Panc1 (cell line): ENCODE results near the gene TENM3. TPM values are rescaled to one million over a fixed set of nuclear protein-coding genes. Genes with fewer than 3 reads are reported as not detected.

ENCODE experiments used
- ATAC-seq: fragments of 200-7000 bp; cut with Tn5 transposase; 2 replicates; pipeline ENCODE4 v1.9.1; 2020; ENCODE audit warnings: mild to moderate bottlenecking, moderate library complexity
- BruUV-seq: library from RNA; stranded (reverse); fragments of 400-500 nt; replicated peaks from 2 replicates; lab custom pipeline; 2021; lab: Mats Ljungman, UMichigan
- CTCF ChIA-PET: fragments of 300-600 bp; sonication (Branson Sonifier 250); formaldehyde crosslinking; loops from one replicate; lab custom pipeline; 2022; ENCODE audit warnings: antibody characterized with exemption; lab: Charles Lee
- POLR2A ChIA-PET: fragments of 300-600 bp; sonication (Branson Sonifier 250); formaldehyde crosslinking; loops from one replicate; lab custom pipeline; 2022; ENCODE audit warnings: antibody characterized with exemption; lab: Charles Lee
- DNase-seq: peaks from one replicate; pipeline ENCODE4 v3.0.0-alpha.2; 2010; ENCODE audit warnings: low read depth, low spot score
- H3K27ac ChIP-seq: 2 replicates; pipeline ENCODE4 v1.5.1; 2011; ENCODE audit warnings: mild to moderate bottlenecking, low read length, inconsistent platforms
- H3K27me3 ChIP-seq: fragments of 200-500 bp; sonication (Bioruptor generic); 2 replicates; pipeline ENCODE4 v1.6.0; 2014; ENCODE audit warnings: low read length, inconsistent platforms; ENCODE audit not compliant: control insufficient read depth, insufficient read depth
- H3K36me3 ChIP-seq: fragments of 200-500 bp; sonication (Bioruptor generic); 2 replicates; pipeline ENCODE4 v1.5.1; 2014; ENCODE audit warnings: inconsistent platforms, mild to moderate bottlenecking, low read length, moderate library complexity; ENCODE audit not compliant: control insufficient read depth, insufficient read depth
- H3K4me1 ChIP-seq: 2 replicates; pipeline ENCODE4 v1.5.1; 2011; ENCODE audit warnings: inconsistent platforms, mild to moderate bottlenecking, low read length, moderate library complexity; ENCODE audit not compliant: control insufficient read depth, insufficient read depth
- H3K4me3 ChIP-seq, 2 experiments: 2 replicates each; pipeline ENCODE4 v1.5.1; 2011 to 2012; ENCODE audit warnings: low read depth in 2 of 2, low read length in 2 of 2, mild to moderate bottlenecking in 2 of 2, inconsistent platforms in 1 of 2, moderate library complexity in 1 of 2
- H3K9me3 ChIP-seq: fragments of 200-500 bp; sonication (Bioruptor generic); 2 replicates; pipeline ENCODE4 v1.5.1; 2014; ENCODE audit warnings: low read depth, mild to moderate bottlenecking, inconsistent platforms, low read length, moderate library complexity; ENCODE audit not compliant: control insufficient read depth, insufficient read depth
- POLR2AphosphoS5 ChIP-seq: IDR thresholded peaks from 2 replicates; pipeline ENCODE4 v1.6.1; 2012; ENCODE audit warnings: mild to moderate bottlenecking, low read depth, low read length, moderate library complexity
- SIN3A ChIP-seq: IDR thresholded peaks from 2 replicates; pipeline ENCODE4 v1.6.1; 2012; ENCODE audit warnings: low read depth, mild to moderate bottlenecking, low read length, moderate library complexity, borderline replicate concordance; ENCODE audit not compliant: insufficient read depth
- TCF7L2 ChIP-seq: IDR thresholded peaks from 2 replicates; pipeline ENCODE4 v1.6.1; 2011; ENCODE audit warnings: mild to moderate bottlenecking, low read depth, low read length, inconsistent platforms
- in situ Hi-C: cut with HindIII; loops from 2 replicates; pipeline ENCODE4 v1.10.0; 2016; ENCODE audit warnings: low sequenced_read_pairs, low pct_unique_long_range_greater_than_20kb
- intact Hi-C: fragments of 100-400 bp; cut with micrococcal nuclease; formaldehyde crosslinking; loops from one replicate; pipeline ENCODE4 v1.10.0; 2022; ENCODE audit not compliant: unreplicated experiment
- total RNA-seq: library from RNA; stranded (reverse); gene quantifications from one replicate; pipeline ENCODE4 v1.2.1, GENCODE V29; 2021; ENCODE audit not compliant: unreplicated experiment
- TF ChIP-seq, protein P1 (sequence below): fragments of 450-650 bp; IDR thresholded peaks from 2 replicates; pipeline ENCODE4 v1.5.1; 2017; ENCODE audit warnings: mild to moderate bottlenecking
- TF ChIP-seq, protein P2 (sequence below), 2 experiments: IDR thresholded peaks; 2 replicates each; pipeline ENCODE4 v1.6.1; 2011 to 2012; ENCODE audit warnings: low read depth in 2 of 2, control low read depth in 1 of 2, low read length in 1 of 2, mild to moderate bottlenecking in 1 of 2, moderate library complexity in 1 of 2; ENCODE audit not compliant: insufficient read depth in 1 of 2

TENM3 gene
- total RNA-seq, 1 experiment from 2014 or later: 0.95 TPM

DNA sequence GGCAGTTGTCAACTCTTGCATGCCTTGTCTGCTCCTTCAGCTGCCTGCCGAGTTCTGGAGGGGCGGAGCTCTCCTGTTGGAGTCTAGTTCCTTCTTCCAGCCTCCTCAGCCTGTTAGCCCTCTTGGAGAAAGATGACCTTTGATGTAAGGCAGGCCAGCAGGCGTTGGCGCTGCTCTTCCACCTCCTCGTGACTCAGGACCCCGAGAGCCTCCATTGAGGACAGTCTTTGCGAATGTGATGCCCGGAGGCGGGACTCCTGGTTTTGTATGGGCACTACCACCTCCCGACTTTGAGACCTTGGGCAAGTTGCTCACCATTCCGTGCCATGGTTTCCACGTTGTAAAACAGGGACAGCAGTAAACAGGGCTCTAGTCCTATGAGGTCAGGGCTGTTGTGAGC is 108.3 kb downstream of the TENM3 start:
- no peak for DNase-seq
- H3K4me3 ChIP-seq: no peak overlapping the region
- no peaks in the 10 kb centered on the region for H3K27me3 ChIP-seq
- intact Hi-C loops (no loop called here), in situ Hi-C loops (no loop called here)
- no peaks in the 10 kb centered on the region for H3K36me3 ChIP-seq
- no peaks in the 10 kb centered on the region for H3K9me3 ChIP-seq
- ChIA-PET CTCF (no interaction called here), POLR2A (no interaction called here)
- no peak for ATAC-seq
- TF ChIP-seq TCF7L2 (no peak), POLR2AphosphoS5 (no peak), SIN3A (no peak)
- TF ChIP-seq, protein P1, sequence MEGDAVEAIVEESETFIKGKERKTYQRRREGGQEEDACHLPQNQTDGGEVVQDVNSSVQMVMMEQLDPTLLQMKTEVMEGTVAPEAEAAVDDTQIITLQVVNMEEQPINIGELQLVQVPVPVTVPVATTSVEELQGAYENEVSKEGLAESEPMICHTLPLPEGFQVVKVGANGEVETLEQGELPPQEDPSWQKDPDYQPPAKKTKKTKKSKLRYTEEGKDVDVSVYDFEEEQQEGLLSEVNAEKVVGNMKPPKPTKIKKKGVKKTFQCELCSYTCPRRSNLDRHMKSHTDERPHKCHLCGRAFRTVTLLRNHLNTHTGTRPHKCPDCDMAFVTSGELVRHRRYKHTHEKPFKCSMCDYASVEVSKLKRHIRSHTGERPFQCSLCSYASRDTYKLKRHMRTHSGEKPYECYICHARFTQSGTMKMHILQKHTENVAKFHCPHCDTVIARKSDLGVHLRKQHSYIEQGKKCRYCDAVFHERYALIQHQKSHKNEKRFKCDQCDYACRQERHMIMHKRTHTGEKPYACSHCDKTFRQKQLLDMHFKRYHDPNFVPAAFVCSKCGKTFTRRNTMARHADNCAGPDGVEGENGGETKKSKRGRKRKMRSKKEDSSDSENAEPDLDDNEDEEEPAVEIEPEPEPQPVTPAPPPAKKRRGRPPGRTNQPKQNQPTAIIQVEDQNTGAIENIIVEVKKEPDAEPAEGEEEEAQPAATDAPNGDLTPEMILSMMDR: no peak
- TF ChIP-seq, protein P2, sequence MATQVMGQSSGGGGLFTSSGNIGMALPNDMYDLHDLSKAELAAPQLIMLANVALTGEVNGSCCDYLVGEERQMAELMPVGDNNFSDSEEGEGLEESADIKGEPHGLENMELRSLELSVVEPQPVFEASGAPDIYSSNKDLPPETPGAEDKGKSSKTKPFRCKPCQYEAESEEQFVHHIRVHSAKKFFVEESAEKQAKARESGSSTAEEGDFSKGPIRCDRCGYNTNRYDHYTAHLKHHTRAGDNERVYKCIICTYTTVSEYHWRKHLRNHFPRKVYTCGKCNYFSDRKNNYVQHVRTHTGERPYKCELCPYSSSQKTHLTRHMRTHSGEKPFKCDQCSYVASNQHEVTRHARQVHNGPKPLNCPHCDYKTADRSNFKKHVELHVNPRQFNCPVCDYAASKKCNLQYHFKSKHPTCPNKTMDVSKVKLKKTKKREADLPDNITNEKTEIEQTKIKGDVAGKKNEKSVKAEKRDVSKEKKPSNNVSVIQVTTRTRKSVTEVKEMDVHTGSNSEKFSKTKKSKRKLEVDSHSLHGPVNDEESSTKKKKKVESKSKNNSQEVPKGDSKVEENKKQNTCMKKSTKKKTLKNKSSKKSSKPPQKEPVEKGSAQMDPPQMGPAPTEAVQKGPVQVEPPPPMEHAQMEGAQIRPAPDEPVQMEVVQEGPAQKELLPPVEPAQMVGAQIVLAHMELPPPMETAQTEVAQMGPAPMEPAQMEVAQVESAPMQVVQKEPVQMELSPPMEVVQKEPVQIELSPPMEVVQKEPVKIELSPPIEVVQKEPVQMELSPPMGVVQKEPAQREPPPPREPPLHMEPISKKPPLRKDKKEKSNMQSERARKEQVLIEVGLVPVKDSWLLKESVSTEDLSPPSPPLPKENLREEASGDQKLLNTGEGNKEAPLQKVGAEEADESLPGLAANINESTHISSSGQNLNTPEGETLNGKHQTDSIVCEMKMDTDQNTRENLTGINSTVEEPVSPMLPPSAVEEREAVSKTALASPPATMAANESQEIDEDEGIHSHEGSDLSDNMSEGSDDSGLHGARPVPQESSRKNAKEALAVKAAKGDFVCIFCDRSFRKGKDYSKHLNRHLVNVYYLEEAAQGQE (IDR thresholded peaks at IDR 0.05; ENCODE audit: insufficient read depth in 1 of 2, low read depth in 2 of 2, low read length in 1 of 2): no peak
- BruUV-seq: no TSS peak
- no peak overlapping the region for H3K27ac ChIP-seq
- H3K4me1 ChIP-seq: no peaks in the 10 kb centered on the region

- Histone ChIP-seq H3K27me3 (no peaks in the 10 kb centered on the region), H3K27ac (no peak overlapping the region), H3K9me3 (no peaks in the 10 kb centered on the region), H3K4me3 (no peak overlapping the region), H3K36me3 (no peaks in the 10 kb centered on the region), H3K4me1 (no peaks in the 10 kb centered on the region)
- intact Hi-C loops: no loop called here
- POLR2A ChIA-PET: no interaction called here
- TF ChIP-seq, protein P1: no peak
- no peak for TF ChIP-seq SIN3A
- no peak for TF ChIP-seq TCF7L2
- TF ChIP-seq, protein P2 (IDR thresholded peaks at IDR 0.05; ENCODE audit: insufficient read depth in 1 of 2, low read depth in 2 of 2, low read length in 1 of 2): no peak
- no peak for TF ChIP-seq POLR2AphosphoS5
- no peak for ATAC-seq
- in situ Hi-C loops: no loop called here
- no TSS peak for BruUV-seq
- no peak for DNase-seq
- CTCF ChIA-PET: no interaction called here
Observed at GRCh38 chr4:182354106-182354505, 110.9 kb downstream of the TENM3 start.
